Mesenteric fat pad (tissue), 1 donor: Measurements from ENCODE around the gene TMEM51. TPM values are rescaled to one million over a fixed set of nuclear protein-coding genes. Genes with fewer than 3 reads are reported as not detected.

Experiments
- DNase-seq: peaks from one replicate; pipeline ENCODE4 v3.0.0-alpha.2; 2020; ENCODE audit warnings: low spot score
- long read RNA-seq: library from polyadenylated mRNA; unstranded; transcript quantifications from one replicate; pipeline ENCODE4 v2.0.0, GENCODE V29; 2020
- total RNA-seq: library from RNA; stranded (reverse); fragmentation: NEBNext Ultra II Directional; extraction: Animal tissue kit (Norgen Biotek cat#: 25700); gene quantifications from one replicate; pipeline ENCODE4 v1.2.1, GENCODE V29; 2021
- donor health status: DM: yes; HTN: yes; CAD: no.

The TMEM51 gene, protein sequence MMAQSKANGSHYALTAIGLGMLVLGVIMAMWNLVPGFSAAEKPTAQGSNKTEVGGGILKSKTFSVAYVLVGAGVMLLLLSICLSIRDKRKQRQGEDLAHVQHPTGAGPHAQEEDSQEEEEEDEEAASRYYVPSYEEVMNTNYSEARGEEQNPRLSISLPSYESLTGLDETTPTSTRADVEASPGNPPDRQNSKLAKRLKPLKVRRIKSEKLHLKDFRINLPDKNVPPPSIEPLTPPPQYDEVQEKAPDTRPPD
- total RNA-seq, result 4.3 TPM
- long read RNA-seq, partial matches to known transcripts, result 0 of 3 reads
- long read RNA-seq, other reads (novel, unspliced or antisense), result 3 of 3 reads

- DNase-seq, result peak; percentile 91
Measured at GRCh38 chr1:15153184-15153841, at the start of gene TMEM51. TSS of gene TMEM51 (plus strand) at chr1:15153747. CDS start at chr1:15215088, 61,341 bp downstream.

- no peak for DNase-seq
Measured at GRCh38 chr1:15103906-15104305, 49.6 kb upstream of the TMEM51 start.

DNA sequence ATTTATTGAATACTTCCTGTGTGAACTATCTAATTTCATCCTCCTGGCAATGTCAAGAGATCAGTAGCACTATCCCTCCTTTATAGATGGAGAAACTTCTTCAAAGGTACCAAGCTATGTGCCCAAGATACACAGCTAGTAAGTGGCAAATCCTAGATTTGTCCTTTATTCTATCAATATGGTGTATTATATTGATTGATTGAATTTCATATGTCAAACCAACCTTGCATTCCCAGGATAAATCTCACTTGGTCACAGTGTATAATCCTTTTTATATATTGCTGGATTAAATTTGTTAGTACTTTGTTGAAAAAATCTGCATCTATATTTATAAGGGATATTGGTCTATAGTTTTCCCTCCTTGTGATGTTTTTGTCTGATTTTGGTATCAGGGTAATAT lies 48.8 kb upstream of the TMEM51 start:
- DNase-seq, result no peak

GRCh38 chr1:15106608-15107007 lies 46.9 kb upstream of the TMEM51 start:
- no peak for DNase-seq

DNA sequence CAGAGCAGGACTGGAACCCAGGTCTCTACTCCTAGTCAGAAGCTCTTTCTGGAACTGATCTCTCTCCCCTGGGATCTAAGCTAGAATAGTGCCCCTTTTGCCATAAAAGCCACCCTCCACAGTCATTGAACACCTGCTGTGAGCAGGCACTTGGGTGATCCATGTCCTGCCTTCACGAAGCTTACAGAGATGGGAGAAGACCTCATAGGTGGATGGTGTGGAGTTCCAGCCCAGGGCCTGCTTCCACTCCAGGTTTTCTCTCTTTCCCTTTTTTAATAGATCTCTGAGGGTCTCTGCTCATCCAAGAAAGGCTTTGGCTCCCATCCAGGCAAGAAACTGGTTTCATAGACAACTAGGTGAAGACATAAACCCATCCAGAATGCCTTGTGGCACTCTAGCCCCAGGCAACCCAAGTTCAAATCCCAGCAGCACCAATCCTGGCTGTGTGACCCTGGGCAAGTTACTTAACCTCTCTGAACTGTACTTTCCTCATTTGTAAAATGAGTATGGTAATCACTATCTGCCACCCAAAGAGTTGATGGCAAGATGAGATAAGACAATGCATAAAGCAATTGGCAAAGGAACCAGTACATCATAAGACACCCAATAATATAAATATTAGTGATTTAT lies 46.4 kb upstream of the TMEM51 start:
- no peak for DNase-seq

GRCh38 chr1:15107911-15108310 lies 45.6 kb upstream of the TMEM51 start:
- no peak for DNase-seq

DNA sequence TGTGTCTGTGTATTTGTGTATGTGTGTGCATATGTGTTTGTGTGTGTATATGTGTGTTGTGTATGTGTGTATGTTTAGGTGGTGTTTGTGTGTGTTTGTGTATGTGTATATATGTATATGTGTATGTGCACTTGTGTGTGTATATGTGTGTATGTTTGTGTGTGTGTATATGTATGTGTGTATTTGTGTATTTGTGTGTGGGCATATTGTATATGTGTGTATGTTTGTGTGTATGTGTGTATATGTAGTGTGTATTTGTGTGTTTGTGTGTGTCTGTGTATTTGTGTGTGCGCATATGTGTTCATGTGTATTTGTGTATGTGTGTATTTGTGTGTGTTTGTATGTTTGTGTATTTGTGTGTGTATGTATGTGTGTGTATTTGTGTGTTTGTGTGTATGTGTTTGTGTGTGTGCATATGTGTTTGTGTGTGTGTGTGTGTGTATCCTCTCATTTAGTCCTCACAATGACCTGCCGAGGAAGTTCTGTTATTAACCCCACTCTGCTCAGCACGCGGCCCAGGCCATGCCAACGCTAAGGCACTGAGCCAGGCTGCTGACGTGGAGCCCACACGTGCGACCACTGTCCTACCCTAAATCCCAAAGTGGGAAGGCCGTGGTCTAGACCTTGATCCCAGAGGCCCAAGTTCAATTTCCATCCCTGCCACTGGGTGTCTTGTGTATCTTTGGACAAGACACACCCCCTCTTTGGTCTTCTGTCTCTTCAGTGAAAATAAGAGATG lies 43.2 kb upstream of the TMEM51 start:
- no peak for DNase-seq

DNA sequence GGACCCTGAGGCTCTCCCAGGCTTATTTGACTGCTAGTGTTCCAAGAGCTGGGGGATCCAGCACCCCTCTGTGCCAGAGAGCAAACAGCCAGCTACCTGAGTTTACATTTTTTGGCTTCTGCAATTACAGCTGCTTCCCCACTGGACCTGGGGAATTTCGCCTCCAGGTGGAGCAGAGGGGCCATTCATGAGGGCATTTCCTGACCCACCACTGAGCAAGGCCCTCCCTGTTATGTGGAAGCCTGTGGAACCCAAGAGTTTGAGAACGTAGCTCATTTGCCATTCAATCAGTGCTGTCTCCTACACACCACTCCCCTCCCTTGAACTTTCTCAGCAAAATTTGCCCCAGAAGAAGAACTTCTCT lies 42.7 kb upstream of the TMEM51 start:
- DNase-seq, result no peak

GRCh38 chr1:15113146-15113545 lies 40.4 kb upstream of the TMEM51 start:
- DNase-seq, result no peak

- DNase-seq, result no peak
Measured at GRCh38 chr1:15114884-15115283, 38.7 kb upstream of the TMEM51 start.

GRCh38 chr1:15115542-15116330 lies 37.8 kb upstream of the TMEM51 start:
- no peak for DNase-seq

DNA sequence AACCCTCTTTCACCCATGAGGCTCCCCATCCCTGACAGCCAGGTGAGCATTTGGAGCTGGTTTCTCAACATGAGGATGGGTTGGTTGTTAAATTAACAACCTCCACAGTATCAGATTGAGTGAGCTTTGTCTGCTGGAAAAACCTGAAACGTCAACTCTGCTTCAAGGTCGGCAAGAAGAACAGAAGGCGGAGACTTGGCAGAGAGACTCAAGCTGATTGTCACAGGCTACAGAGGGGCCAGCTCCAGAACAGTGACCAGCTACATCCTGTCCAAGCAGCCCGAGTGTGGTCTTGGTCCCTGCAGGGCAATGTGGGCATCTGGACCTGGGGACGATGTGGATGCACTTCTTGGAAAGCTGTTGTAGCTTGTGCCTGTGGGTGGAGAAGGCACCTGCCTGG lies 36.6 kb upstream of the TMEM51 start:
- no peak for DNase-seq

DNA sequence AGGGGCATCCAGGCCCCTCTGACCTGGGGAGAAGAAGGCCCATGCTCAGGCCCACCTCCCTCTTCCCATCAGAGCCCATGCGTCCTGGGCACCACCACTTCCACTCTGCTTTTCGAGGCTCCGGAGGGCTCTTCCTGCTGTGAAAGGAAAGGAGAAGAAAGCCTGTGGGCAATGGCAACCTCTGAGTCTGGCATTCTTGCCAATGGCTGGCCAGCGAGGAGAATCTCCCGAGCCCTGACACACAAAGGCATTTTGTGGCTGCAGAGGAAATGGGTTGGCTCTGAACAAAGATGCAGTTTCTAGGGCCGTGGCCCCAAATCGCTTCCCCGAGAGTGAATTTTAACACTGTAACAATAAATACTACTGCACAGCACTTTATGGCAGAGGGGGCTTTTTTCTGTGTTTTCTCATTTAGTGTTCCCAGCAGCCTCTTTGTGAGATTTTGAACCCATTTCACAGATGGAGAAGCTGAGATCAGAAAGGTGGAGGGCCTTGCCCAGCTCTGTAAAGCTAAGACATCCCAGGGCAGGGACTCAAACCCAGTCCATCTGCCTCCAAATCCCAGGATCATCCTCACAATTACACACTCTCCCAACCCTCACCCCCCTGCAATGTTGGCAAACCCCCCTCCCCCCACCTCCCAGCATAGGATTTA lies 35.7 kb upstream of the TMEM51 start:
- DNase-seq, result no peak

DNA sequence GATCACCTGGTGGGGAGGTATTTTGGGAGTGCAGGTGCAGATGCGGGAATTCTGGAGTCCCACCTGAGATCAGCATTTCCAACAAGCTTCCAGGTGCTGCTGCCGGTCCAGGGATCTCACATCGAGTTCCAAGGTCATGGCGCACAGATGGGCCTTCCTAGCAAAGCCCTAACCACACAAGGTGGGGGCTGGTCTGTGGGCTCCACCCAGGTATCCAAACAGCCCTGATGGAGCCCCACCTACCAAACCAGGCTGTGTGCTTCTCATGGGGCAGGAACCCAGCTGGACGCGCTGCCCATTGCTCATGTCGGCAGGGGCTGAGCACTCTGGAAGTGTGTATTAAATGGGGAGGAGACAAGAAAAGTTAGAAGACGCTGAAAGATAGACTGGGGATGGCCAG lies 35.0 kb upstream of the TMEM51 start:
- DNase-seq, result no peak

GRCh38 chr1:15120251-15120945 lies 33.1 kb upstream of the TMEM51 start:
- no peak for DNase-seq

DNA sequence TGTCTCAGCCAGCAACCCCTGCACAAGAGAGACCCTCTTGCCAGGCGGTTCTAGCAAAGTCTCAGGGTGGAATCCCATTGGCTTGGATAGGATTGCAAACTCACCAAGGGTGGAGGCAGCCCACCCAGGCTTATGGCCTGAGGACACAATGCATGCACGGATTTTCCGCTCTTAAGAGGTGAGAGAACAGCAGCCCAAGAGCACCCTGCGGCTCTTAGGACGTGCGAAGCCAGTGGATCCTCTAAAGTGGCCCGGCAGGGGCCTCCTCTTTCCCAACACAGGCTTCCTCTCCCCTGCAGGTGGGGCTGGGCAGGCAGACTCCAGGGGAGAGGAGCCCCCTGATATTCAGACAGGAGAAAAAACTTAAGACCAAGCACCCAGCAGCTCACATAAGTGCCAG lies 31.2 kb upstream of the TMEM51 start:
- no peak for DNase-seq

DNA sequence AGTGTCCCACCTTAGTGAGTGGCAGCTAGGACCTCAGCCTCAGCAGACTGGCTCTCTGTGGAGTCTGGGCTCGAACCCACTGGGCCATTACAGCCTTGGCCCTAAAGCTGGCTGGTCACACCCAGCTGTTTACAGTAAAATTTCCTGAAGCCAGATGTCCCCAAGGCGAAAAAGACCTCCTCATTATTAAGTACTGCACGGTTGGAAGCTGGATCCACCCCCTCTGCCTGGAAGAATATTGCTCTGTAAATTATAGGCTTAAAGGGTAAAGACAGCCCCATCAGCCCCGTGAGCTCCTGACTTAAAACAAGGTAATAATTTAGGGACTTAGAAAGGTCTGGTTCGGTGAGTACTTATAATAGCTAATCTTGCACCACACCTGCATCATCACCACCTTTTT lies 30.3 kb upstream of the TMEM51 start:
- no peak for DNase-seq

DNA sequence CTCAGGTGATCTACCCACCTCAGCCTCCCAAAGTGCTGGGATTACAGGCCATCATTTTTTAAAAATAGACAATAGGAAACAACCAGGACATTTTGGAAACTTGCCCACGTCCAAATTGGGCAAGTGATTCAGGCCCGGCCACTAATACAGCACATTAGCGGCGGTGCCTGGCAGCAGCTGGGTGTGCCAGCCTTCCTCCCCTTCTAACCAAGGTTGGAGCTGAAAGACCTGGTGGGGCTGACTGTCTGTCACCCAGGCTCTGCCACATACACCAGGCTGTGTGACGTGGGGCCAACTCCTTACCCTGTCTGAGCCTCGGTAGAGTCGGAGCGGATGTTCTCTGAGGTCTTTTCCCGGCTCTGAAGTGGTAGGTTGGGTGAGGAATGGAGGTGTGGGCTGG lies 29.6 kb upstream of the TMEM51 start:
- no peak for DNase-seq

DNA sequence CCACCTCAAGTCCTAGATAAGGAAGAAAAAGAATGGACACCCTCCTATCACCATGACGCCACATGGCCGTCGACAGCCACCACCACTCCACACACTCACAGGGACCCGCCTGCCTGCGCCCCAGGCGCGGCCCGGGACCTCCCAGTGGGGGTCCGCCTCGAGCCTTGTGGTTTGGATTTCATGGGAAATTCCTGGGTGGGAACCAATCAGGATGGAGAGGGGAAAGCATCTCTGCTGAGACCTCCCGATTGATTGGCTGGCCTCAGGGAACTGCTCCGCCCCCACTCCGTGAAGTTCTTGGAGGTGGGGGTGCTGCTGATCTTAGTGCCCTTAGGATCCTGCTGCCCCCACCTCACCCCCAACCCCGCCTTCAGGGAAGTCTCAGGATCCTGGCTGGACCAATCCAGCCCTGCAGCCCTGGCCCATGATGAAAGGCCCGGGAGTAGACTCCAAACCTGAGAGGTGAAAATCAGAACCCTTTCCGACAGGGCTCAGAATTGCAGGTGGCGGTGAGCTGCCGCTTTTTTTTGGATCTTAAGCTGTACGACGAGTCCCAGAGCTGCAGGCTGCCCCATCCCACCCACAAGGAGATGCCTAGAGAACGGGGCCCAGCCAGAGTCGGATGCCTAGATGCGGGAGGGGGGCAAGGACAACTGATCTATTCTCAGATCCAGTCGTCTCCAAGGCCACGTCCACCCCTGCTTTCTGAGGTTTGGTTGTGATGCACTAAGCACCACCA lies 29.0 kb upstream of the TMEM51 start:
- DNase-seq, result no peak
